Measurements from ENCODE around the gene CACNG7.

GRCh38 chr19:53871454-53871853 lies 37.6 kb upstream of the CACNG7 start:
- TF ChIP-seq CTCF (conservative IDR thresholded peaks at IDR 0.05; ENCODE audit: low read length) (no peak), EZH2phosphoT487 (IDR thresholded peaks at IDR 0.05; ENCODE audit: borderline replicate concordance) (no peak)
